Loucy (cell line): ENCODE measurements around the gene RHOC.
A peak's percentile ranks its signal among the peaks of the same experiment; 100 is the strongest.

Source experiments
- H2AFZ ChIP-seq: fragments of 200-600 bp; sonication (generic); 2 replicates; pipeline ENCODE4 v1.6.0; 2016; ENCODE audit warnings: antibody characterized with exemption, mild to moderate bottlenecking, low read length, moderate library complexity
- H3F3A ChIP-seq: fragments of 200-600 bp; 2 replicates; pipeline ENCODE4 v1.6.0; 2016; ENCODE audit warnings: antibody characterized with exemption, low read depth, mild to moderate bottlenecking
- H3K27me3 ChIP-seq: fragments of 200-600 bp; sonication (generic); 2 replicates; pipeline ENCODE4 v1.6.1; 2014; ENCODE audit warnings: low read length, mild to moderate bottlenecking; ENCODE audit not compliant: insufficient read depth, poor library complexity, severe bottlenecking
- H3K36me3 ChIP-seq: fragments of 200-600 bp; sonication (generic); 2 replicates; pipeline ENCODE4 v1.6.1; 2016; ENCODE audit warnings: low read length; ENCODE audit not compliant: insufficient read depth
- H3K4me1 ChIP-seq: fragments of 200-600 bp; sonication (generic); 2 replicates; pipeline ENCODE4 v1.5.1; 2014; ENCODE audit warnings: low read length, mild to moderate bottlenecking; ENCODE audit not compliant: insufficient read depth, poor library complexity, severe bottlenecking
- H3K4me2 ChIP-seq: fragments of 200-600 bp; sonication (generic); 2 replicates; pipeline ENCODE4 v1.6.0; 2014; ENCODE audit warnings: antibody characterized with exemption, low read length, low read depth, mild to moderate bottlenecking; ENCODE audit not compliant: poor library complexity, severe bottlenecking
- H3K4me3 ChIP-seq: fragments of 200-600 bp; sonication (generic); 2 replicates; pipeline ENCODE4 v1.5.1; 2014; ENCODE audit warnings: low read length, mild to moderate bottlenecking, mixed read lengths; ENCODE audit not compliant: poor library complexity, severe bottlenecking
- H3K79me2 ChIP-seq: fragments of 200-600 bp; sonication (generic); 2 replicates; pipeline ENCODE4 v1.6.1; 2014; ENCODE audit warnings: low read length; ENCODE audit not compliant: insufficient read depth
- H3K9ac ChIP-seq: fragments of 200-600 bp; sonication (generic); 2 replicates; pipeline ENCODE4 v1.6.0; 2014; ENCODE audit warnings: mild to moderate bottlenecking, low read depth, low read length, moderate library complexity; ENCODE audit not compliant: poor library complexity, severe bottlenecking
- H3K9me2 ChIP-seq: fragments of 200-600 bp; sonication (generic); replicated peaks from 2 replicates; pipeline ENCODE4 v1.6.1; 2016; ENCODE audit warnings: low read depth, low read length, mixed read lengths
- H3K9me3 ChIP-seq: fragments of 200-600 bp; sonication (generic); 2 replicates; pipeline ENCODE4 v1.6.1; 2014; ENCODE audit warnings: mild to moderate bottlenecking, antibody characterized with exemption, low read length, low read depth; ENCODE audit not compliant: insufficient read depth
- H4K20me1 ChIP-seq: fragments of 200-600 bp; sonication (generic); 2 replicates; pipeline ENCODE4 v1.6.0; 2014; ENCODE audit warnings: antibody characterized with exemption, low read length, mild to moderate bottlenecking; ENCODE audit not compliant: insufficient read depth, poor library complexity, severe bottlenecking
- EZH2phosphoT487 ChIP-seq: fragments of 200-600 bp; IDR thresholded peaks from 2 replicates; pipeline ENCODE4 v1.6.1; 2018; ENCODE audit warnings: antibody characterized with exemption, mild to moderate bottlenecking, moderate library complexity, borderline replicate concordance
- TF ChIP-seq, protein P1 (sequence below): fragments of 200-600 bp; sonication (generic); conservative IDR thresholded peaks from 2 replicates; pipeline ENCODE4 v1.5.1; 2014; ENCODE audit warnings: mild to moderate bottlenecking, antibody characterized with exemption, low read length

The RHOC gene

DNA sequence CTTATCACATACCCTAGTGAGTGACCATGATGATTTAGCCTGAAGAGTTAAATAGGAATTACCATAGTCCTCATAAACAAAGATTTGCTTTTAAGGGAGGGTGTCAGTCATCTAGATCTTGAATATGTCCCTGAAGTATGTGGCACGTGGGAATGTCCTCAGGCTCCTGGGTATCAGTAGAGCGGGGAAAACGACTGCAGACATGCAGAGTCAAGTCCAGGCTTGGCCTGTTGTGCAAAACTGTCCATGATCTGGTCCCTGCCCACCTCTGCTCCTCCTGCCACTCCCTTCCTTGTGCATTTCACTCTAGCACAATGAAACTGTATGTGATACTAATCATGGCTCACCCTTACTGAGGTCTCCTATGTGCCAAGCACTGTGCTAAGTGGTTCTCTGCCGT is 19.6 kb downstream of the RHOC start:
- Histone ChIP-seq H3K27me3 (no peaks in the 10 kb centered on the region), H3K79me2 (peaks cover 9% of the 10 kb centered on the region; the same call in 1 of the 2 replicates), H3K9me3 (no peaks in the 10 kb centered on the region), H3F3A (no peaks in the 10 kb centered on the region), H3K4me2 (no peak overlapping the region), H3K4me3 (no peak overlapping the region), H3K9ac (peak overlapping the region; percentile 12), H3K9me2 (no peaks in the 10 kb centered on the region), H4K20me1 (peaks cover 3% of the 10 kb centered on the region), H2AFZ (no peak overlapping the region), H3K4me1 (no peaks in the 10 kb centered on the region), H3K36me3 (peaks cover 24% of the 10 kb centered on the region; the same call in 1 of the 2 replicates)
- TF ChIP-seq, protein P1, sequence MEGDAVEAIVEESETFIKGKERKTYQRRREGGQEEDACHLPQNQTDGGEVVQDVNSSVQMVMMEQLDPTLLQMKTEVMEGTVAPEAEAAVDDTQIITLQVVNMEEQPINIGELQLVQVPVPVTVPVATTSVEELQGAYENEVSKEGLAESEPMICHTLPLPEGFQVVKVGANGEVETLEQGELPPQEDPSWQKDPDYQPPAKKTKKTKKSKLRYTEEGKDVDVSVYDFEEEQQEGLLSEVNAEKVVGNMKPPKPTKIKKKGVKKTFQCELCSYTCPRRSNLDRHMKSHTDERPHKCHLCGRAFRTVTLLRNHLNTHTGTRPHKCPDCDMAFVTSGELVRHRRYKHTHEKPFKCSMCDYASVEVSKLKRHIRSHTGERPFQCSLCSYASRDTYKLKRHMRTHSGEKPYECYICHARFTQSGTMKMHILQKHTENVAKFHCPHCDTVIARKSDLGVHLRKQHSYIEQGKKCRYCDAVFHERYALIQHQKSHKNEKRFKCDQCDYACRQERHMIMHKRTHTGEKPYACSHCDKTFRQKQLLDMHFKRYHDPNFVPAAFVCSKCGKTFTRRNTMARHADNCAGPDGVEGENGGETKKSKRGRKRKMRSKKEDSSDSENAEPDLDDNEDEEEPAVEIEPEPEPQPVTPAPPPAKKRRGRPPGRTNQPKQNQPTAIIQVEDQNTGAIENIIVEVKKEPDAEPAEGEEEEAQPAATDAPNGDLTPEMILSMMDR, result no peak
- no peak for TF ChIP-seq EZH2phosphoT487

DNA sequence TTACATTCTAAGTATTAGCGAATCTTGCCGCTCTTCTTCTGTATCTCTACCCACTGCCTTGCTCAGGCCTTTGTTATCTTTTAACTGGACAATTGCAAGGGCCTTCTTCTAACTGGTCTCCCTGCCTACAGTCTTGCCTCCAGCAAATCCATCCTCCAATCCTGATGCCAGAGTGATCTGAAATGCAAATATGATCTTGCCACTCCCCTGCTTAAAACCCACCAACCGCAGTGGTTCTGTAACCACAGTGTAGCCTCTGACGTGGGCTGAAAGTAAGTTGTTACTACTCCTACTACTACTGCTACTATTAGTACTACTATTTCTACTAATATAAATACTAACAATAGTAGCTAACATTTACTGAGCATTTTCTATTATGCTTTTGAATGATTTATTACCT is 20.1 kb downstream of the RHOC start:
- no peaks in the 10 kb centered on the region for H3K4me1 ChIP-seq

DNA sequence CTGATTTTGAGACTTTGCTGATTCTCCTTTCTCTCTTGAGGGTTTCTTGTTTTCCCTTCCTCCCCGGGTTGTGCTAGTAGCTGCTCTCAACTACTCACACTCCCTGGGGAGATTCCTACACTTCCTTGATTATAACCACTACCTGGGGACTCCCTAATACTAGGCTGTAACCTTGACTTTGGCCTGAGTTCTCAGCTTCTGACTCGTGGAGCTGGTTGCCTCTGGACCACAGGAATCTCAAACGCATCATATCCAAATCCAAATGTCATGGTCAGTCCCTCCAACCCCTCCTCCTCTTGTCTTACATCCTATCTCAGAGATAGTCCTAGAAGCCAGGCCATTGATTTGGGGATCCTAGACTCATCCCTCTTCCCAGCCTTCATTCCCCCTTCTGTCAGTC is 20.5 kb downstream of the RHOC start:
- H3K4me3 ChIP-seq, result no peak overlapping the region
- H4K20me1 ChIP-seq, result peaks cover 3% of the 10 kb centered on the region
- no peaks in the 10 kb centered on the region for H3F3A ChIP-seq
- no peaks in the 10 kb centered on the region for H3K9me3 ChIP-seq
- no peaks in the 10 kb centered on the region for H3K9me2 ChIP-seq
- H3K36me3 ChIP-seq, result peaks cover 15% of the 10 kb centered on the region; the same call in 1 of the 2 replicates
- no peak overlapping the region for H3K9ac ChIP-seq
- H3K27me3 ChIP-seq, result no peaks in the 10 kb centered on the region
- H2AFZ ChIP-seq, result no peak overlapping the region
- H3K4me1 ChIP-seq, result no peaks in the 10 kb centered on the region
- no peak overlapping the region for H3K4me2 ChIP-seq
- TF ChIP-seq, protein P1, result no peak
- TF ChIP-seq EZH2phosphoT487, result no peak
- peaks cover 9% of the 10 kb centered on the region; the same call in 1 of the 2 replicates for H3K79me2 ChIP-seq

More for the DNA sequence above, 20.1 kb downstream of the RHOC start:
- Histone ChIP-seq H3K9me2 (no peaks in the 10 kb centered on the region), H3K79me2 (peaks cover 9% of the 10 kb centered on the region; the same call in 1 of the 2 replicates), H3K4me3 (no peak overlapping the region), H3K9ac (no peak overlapping the region), H3K36me3 (peaks cover 19% of the 10 kb centered on the region; the same call in 1 of the 2 replicates), H3K4me2 (no peak overlapping the region), H3K9me3 (no peaks in the 10 kb centered on the region), H4K20me1 (peaks cover 3% of the 10 kb centered on the region), H3K27me3 (no peaks in the 10 kb centered on the region), H3F3A (no peaks in the 10 kb centered on the region), H2AFZ (no peak overlapping the region)
- TF ChIP-seq, protein P1, result no peak
- TF ChIP-seq EZH2phosphoT487, result no peak
